AG08396 (cell line): ENCODE data around the gene EMD.
A peak's percentile ranks its signal among the peaks of the same experiment; 100 is the strongest.

Experiments used
- DNase-seq: peaks from one replicate; pipeline ENCODE4 v3.0.0; 2012; ENCODE audit warnings: low spot score, mixed read lengths

Gene EMD

GRCh38 chrX:154355094-154355775, 23.9 kb upstream of the EMD start:
- DNase-seq: no peak

GRCh38 chrX:154355776-154356140, 23.3 kb upstream of the EMD start:
- DNase-seq: no peak

- no peak for DNase-seq
Measured at GRCh38 chrX:154356596-154356995, 22.5 kb upstream of the EMD start.

- no peak for DNase-seq
Measured at GRCh38 chrX:154357205-154357604, 21.9 kb upstream of the EMD start.

GRCh38 chrX:154358011-154358410, 21.1 kb upstream of the EMD start:
- no peak for DNase-seq

GRCh38 chrX:154358829-154359228, 20.3 kb upstream of the EMD start:
- DNase-seq: no peak

GRCh38 chrX:154359362-154360154, 19.5 kb upstream of the EMD start:
- no peak for DNase-seq

- no peak for DNase-seq
Measured at GRCh38 chrX:154360155-154360713, 18.9 kb upstream of the EMD start.

GRCh38 chrX:154362085-154362742, 16.9 kb upstream of the EMD start:
- DNase-seq: no peak

- no peak for DNase-seq
Measured at GRCh38 chrX:154363706-154364439, 15.2 kb upstream of the EMD start.

GRCh38 chrX:154365052-154365600, 14.0 kb upstream of the EMD start:
- no peak for DNase-seq

- DNase-seq: no peak
Measured at GRCh38 chrX:154365997-154366665, 13.0 kb upstream of the EMD start.

GRCh38 chrX:154366666-154367055, 12.4 kb upstream of the EMD start:
- no peak for DNase-seq

- DNase-seq: no peak
Measured at GRCh38 chrX:154367474-154368308, 11.4 kb upstream of the EMD start.

GRCh38 chrX:154368630-154369448, 10.3 kb upstream of the EMD start:
- DNase-seq: peak; percentile 83

GRCh38 chrX:154369449-154370299, 9.4 kb upstream of the EMD start:
- peak; percentile 81 for DNase-seq

GRCh38 chrX:154370300-154371016, 8.6 kb upstream of the EMD start:
- no peak for DNase-seq
